A673 (cell line): ENCODE data around the gene HNRNPA0.

Experiments
- EZH2 ChIP-seq: fragments of 200-600 bp; sonication (generic); IDR thresholded peaks from 2 replicates; pipeline ENCODE4 v1.6.1; 2017; ENCODE audit warnings: borderline replicate concordance, low read depth, mild to moderate bottlenecking, mixed read lengths, antibody characterized with exemption, low read length; ENCODE audit not compliant: poor library complexity, severe bottlenecking
- TF ChIP-seq, protein P1 (sequence below): fragments of 300-800, 200-600 bp; sonication (generic); conservative IDR thresholded peaks from 2 replicates; pipeline ENCODE4 v1.5.1; 2017; ENCODE audit warnings: low read depth, mild to moderate bottlenecking, antibody characterized with exemption, low read length, moderate library complexity, mixed read lengths

DNA sequence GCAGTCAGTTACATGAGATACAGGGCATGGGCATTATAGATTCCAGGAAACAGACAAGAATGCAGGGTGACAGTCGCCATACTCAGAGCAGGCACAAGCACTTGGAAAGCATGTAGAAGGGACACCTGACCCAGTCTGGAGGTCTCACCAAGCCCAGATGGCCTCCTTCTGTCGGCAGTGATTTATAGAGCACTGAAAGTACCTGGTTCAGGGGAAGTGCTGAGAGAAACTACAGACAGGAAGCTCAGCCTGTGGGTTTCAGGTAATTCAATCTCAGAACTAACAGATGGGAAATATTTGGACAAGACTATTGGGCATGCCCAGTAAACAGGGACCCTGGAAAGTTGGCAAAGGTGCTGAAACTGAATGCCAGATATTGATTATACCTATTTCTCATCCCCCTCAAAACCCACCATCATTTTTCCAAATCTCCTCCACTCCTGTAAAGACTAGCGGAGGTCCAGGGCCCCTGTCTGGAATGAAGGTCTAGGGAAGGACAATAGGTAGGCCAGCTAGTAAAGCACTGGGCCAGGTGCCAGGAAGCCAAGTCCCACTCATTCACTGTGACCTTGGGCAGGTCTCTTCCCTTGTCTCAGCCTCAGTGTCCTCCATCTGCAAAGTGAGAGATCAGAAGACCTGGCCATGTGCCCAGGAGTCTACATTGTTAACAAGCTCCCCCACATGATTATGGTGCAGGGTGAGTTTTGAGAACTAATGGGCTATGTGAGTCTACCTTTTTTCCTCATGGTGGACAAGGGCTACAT lies 45.2 kb downstream of the HNRNPA0 start:
- TF ChIP-seq, protein P1, sequence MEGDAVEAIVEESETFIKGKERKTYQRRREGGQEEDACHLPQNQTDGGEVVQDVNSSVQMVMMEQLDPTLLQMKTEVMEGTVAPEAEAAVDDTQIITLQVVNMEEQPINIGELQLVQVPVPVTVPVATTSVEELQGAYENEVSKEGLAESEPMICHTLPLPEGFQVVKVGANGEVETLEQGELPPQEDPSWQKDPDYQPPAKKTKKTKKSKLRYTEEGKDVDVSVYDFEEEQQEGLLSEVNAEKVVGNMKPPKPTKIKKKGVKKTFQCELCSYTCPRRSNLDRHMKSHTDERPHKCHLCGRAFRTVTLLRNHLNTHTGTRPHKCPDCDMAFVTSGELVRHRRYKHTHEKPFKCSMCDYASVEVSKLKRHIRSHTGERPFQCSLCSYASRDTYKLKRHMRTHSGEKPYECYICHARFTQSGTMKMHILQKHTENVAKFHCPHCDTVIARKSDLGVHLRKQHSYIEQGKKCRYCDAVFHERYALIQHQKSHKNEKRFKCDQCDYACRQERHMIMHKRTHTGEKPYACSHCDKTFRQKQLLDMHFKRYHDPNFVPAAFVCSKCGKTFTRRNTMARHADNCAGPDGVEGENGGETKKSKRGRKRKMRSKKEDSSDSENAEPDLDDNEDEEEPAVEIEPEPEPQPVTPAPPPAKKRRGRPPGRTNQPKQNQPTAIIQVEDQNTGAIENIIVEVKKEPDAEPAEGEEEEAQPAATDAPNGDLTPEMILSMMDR: no peak
- no peak for TF ChIP-seq EZH2
